Activated naive CD4-positive, alpha-beta T cell treated with anti-CD3 and anti-CD28 coated beads, Interleukin-2, amount 50 U/mL, for 72 hours (primary cell): Measurements from ENCODE around the gene DDX1. TPM values are rescaled to one million over a fixed set of nuclear protein-coding genes. Genes with fewer than 3 reads are reported as not detected.
"Not testable (repeated sequence)": the region's sequence is repeated elsewhere in the genome, so short reads cannot be mapped to it uniquely, and the experiment has no call there.

Source experiments
- ATAC-seq, 2 donors: fragments of 150-1000 bp; cut with Tn5 transposase; 2 replicates each; pipeline ENCODE4 v1.10.0; 2021; ENCODE audit warnings: mild to moderate bottlenecking in 2 of 2, moderate library complexity in 2 of 2
- DNase-seq, 2 donors: peaks; one replicate each; pipeline ENCODE4 v3.0.0; 2021 to 2022; ENCODE audit warnings: low spot score in 2 of 2
- H3K27ac Mint-ChIP-seq, 2 donors: one replicate each; pipeline ENCODE4 v1.8.0; 2022; ENCODE audit warnings: mild to moderate bottlenecking in 2 of 2, mixed read lengths in 2 of 2
- H3K36me3 Mint-ChIP-seq, 2 donors: one replicate each; pipeline ENCODE4 v1.8.0; 2022; ENCODE audit warnings: mixed read lengths in 2 of 2
- H3K9me3 Mint-ChIP-seq, 2 donors: one replicate each; pipeline ENCODE4 v1.8.0; 2022; ENCODE audit warnings: mixed read lengths in 2 of 2
- total RNA-seq, 2 donors: library from RNA; stranded (reverse); gene quantifications; one replicate each; pipeline ENCODE4 v1.2.3, GENCODE V29; 2022

The DDX1 gene
- total RNA-seq, 2 donors from 2014 or later, result 30.4 to 82.4 TPM

DNA sequence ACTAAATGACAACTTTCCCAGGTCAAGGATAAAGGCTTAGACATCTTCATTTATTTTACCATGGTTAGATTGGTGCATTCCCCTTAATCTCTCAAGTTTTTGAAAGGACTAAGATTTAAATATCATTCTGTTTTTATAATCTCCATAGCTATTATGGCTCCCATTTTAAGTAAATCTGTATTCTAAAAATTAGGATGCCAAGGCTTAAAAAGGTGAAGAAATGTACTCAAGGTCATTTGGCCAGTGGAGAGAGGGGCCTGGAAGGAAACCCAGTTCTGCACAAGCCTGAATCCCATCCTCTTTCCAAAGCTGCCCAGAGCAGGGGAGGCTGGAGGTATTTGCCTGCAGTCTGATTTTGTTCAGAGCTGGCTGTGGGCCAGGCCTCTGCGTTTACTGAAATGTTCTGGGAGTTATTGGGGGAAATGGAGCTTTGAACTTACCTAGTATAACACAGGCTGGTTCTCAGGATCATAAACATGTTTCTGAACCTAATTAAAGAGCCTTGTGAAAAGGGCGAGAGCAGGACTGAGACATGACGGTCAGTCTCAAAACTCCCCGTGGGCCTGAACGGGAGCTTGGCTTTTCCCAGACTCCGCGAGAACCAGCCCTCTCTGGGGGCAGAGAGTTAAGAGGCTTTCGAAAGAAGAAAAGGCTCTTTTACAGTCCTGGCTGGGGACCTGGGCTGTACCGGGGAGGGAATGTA lies 85.6 kb downstream of the DDX1 start:
- DNase-seq, result no peak
- H3K9me3 Mint-ChIP-seq, result peaks cover 4 to 8% of the 10 kb centered on the region in 2 donors
- H3K27ac Mint-ChIP-seq, result no peak overlapping the region
- H3K36me3 Mint-ChIP-seq, result peaks cover 0 to 5% of the 10 kb centered on the region in 2 donors
- ATAC-seq, result no peak

DNA sequence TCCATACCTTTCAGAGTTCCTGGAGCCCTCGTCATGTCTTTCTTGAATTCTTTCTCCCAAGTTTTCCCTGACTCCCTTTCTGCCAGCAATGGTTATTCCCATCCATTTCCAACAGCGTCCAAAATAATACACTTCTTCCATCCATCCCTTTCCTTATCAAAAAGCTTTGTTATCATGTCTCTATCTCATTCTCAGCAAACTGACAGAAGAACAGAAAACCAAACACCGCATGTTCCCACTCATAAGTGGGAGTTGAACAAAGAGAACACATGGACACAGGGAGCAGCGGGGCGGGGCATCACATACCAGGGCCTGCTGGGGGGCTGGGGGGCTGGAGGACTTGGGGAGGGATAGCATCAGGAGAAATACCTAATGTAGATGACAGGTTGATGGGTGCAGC lies 86.7 kb downstream of the DDX1 start:
- H3K27ac Mint-ChIP-seq, result no peak overlapping the region
- peaks cover 4 to 8% of the 10 kb centered on the region in 2 donors for H3K9me3 Mint-ChIP-seq
- ATAC-seq, result no peak
- peaks cover 0 to 5% of the 10 kb centered on the region in 2 donors for H3K36me3 Mint-ChIP-seq
- no peak for DNase-seq

- no peak for ATAC-seq
- peak overlapping the region in 1 of 2 donors; percentile 36 for H3K27ac Mint-ChIP-seq
- peaks cover 0 to 5% of the 10 kb centered on the region in 2 donors for H3K36me3 Mint-ChIP-seq
- DNase-seq, result no peak
- H3K9me3 Mint-ChIP-seq, result peaks cover 4 to 8% of the 10 kb centered on the region in 2 donors
These were observed 87.2 kb downstream of the DDX1 start for GRCh38 chr2:15678909-15679308.

DNA sequence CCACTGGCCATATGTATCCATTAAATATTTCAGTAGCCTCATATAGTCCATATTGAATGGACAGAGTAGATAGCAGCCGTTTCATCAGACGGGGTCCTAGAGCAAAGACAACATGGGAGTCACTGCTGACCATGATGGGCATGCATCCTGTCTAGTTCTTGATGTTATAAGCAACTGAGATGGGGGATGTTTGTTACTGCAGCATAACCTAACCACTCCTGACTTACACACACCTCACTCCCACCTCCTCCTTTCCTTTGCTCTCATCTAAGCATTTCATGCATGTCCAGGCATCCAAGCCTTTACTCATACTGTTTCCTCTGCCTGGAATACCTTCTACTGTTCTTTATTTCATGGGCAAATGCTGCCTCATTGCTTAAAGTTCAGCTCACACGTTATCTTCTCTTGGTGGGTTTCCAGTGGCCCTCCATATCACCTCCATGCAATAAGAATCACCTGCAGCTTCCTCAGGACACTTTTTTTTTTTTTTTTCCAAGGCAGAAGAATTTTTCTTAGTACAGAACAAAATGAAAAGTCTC lies 87.8 kb downstream of the DDX1 start:
- Mint-ChIP-seq H3K27ac (no peak overlapping the region), H3K36me3 (peaks cover 0 to 5% of the 10 kb centered on the region in 2 donors), H3K9me3 (peaks cover 4 to 8% of the 10 kb centered on the region in 2 donors)
- DNase-seq (no peak), ATAC-seq (no peak)

DNA sequence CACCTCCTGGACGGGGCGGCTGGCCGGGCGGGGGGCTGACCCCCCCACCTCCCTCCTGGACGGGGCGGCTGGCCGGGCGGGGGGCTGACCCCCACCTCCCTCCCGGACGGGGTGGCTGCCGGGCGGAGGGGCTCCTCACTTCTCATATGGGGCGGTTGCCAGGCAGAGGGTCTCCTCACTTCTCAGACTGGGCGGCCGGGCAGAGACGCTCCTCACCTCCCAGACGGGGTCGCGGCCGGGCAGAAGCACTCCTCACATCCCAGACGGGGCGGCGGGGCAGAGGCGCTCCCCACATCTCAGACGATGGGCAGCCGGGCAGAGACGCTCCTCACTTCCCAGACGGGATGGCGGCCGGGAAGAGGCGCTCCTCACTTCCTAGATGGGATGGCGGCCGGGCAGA lies 88.5 kb downstream of the DDX1 start:
- DNase-seq, H3K27ac Mint-ChIP-seq, ATAC-seq, H3K9me3 Mint-ChIP-seq, H3K36me3 Mint-ChIP-seq: not testable (repeated sequence)

Other genes starting within 250 kb of the DDX1 start
- gene NBAS, start 30.5 kb upstream of the DDX1 start, total RNA-seq, result 10 to 100 TPM; 30.5 to 46.3 TPM